ENCODE results near the gene SH3BP5. TPM values are rescaled to one million over a fixed set of nuclear protein-coding genes. Genes with fewer than 3 reads are reported as not detected.

SH3BP5 gene
- total and polyA plus RNA-seq, 12 donors, result 119 to 1,158 (median 180) TPM

DNA sequence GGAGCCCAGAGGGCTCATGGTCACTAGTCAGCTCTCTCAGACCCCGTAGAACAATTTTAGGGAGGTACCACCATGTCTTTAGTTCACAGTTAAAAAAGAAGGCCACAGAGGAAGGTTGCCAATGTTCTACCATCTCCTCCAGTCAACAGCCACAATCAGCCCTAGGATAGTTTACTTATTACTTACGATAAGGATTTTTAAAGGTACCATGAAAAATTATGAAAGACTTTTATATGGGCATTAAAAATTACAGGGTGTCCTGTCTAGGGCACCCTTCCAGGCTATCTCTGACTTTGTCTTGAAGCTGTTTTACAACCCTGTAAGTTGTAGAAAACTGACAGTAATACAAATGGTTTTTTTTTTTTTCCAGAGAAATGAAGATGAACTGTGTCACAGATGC, 68.5 kb downstream of the SH3BP5 start:
- peak in 2 of 7 donors; percentile 0 to 5 for DNase-seq
- intact Hi-C loops (cut with DNase I), result loop anchor here in 1 of 2 donors (10.0 kb wide), 1 partner anchor 121 kb away; no protein-coding TSS in a partner anchor
- Histone ChIP-seq H3K36me3 (replicated peaks in 1 of 2) (peaks cover 0 to 44% of the 10 kb centered on the region in 2 donors), H3K27me3 (no peaks in the 10 kb centered on the region), H3K4me3 (no peak overlapping the region), H3K27ac (peak overlapping the region in 4 of 5 donors; percentile 17 to 73 (median 60)), H3K4me1 (replicated peaks in 1 of 2) (peaks cover 32 to 48% of the 10 kb centered on the region in 2 donors), H3K9me3 (replicated peaks in 1 of 3) (no peaks in the 10 kb centered on the region)
- WGBS, 4 donors, result 56 to 73% (median 67%) methylated on average over 2 of the region's 2 CpGs
- no peak for TF ChIP-seq POLR2A (IDR thresholded peaks at IDR 0.05)
- TF ChIP-seq, protein P1, sequence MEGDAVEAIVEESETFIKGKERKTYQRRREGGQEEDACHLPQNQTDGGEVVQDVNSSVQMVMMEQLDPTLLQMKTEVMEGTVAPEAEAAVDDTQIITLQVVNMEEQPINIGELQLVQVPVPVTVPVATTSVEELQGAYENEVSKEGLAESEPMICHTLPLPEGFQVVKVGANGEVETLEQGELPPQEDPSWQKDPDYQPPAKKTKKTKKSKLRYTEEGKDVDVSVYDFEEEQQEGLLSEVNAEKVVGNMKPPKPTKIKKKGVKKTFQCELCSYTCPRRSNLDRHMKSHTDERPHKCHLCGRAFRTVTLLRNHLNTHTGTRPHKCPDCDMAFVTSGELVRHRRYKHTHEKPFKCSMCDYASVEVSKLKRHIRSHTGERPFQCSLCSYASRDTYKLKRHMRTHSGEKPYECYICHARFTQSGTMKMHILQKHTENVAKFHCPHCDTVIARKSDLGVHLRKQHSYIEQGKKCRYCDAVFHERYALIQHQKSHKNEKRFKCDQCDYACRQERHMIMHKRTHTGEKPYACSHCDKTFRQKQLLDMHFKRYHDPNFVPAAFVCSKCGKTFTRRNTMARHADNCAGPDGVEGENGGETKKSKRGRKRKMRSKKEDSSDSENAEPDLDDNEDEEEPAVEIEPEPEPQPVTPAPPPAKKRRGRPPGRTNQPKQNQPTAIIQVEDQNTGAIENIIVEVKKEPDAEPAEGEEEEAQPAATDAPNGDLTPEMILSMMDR (IDR thresholded peaks at IDR 0.05), result no peak

- Histone ChIP-seq H3K4me3 (no peak overlapping the region), H3K27me3 (no peaks in the 10 kb centered on the region), H3K4me1 (replicated peaks in 1 of 2) (peaks cover 24 to 40% of the 10 kb centered on the region in 2 donors), H3K36me3 (replicated peaks in 1 of 2) (peaks cover 0 to 52% of the 10 kb centered on the region in 2 donors), H3K9me3 (replicated peaks in 1 of 3) (no peaks in the 10 kb centered on the region), H3K27ac (peak overlapping the region in 3 of 5 donors; percentile 53 to 73 (median 68))
- TF ChIP-seq, protein P1 (IDR thresholded peaks at IDR 0.05), result no peak
- no peak for TF ChIP-seq POLR2A (IDR thresholded peaks at IDR 0.05)
- 75 to 82% (median 76%) methylated on average over 4 of the region's 4 CpGs for WGBS, 4 donors
- no peak for DNase-seq
- intact Hi-C loops (cut with DNase I), result loop anchor here in 1 of 2 donors (10.0 kb wide), 1 partner anchor 122 kb away; no protein-coding TSS in a partner anchor
Observed at GRCh38 chr3:15263120-15263519, 69.3 kb downstream of the SH3BP5 start.

- TF ChIP-seq, protein P1 (IDR thresholded peaks at IDR 0.05), result no peak
- no peak for TF ChIP-seq POLR2A (IDR thresholded peaks at IDR 0.05)
- no peak for DNase-seq
- H3K9me3 ChIP-seq (replicated peaks in 1 of 3), result no peaks in the 10 kb centered on the region
- H3K36me3 ChIP-seq (replicated peaks in 1 of 2), result peaks cover 0 to 63% of the 10 kb centered on the region in 2 donors
- no peaks in the 10 kb centered on the region for H3K27me3 ChIP-seq
- peak overlapping the region in 3 of 5 donors; percentile 18 to 35 (median 20) for H3K27ac ChIP-seq
- peaks cover 19 to 33% of the 10 kb centered on the region in 2 donors for H3K4me1 ChIP-seq (replicated peaks in 1 of 2)
- H3K4me3 ChIP-seq, result no peak overlapping the region
- intact Hi-C loops (cut with DNase I), result loop anchor here in 1 of 2 donors (10.0 kb wide), 1 partner anchor 123 kb away; no protein-coding TSS in a partner anchor
- WGBS, 4 donors, result 83 to 89% (median 85%) methylated on average over 9 of the region's 9 CpGs
Observed at GRCh38 chr3:15262021-15262420, 70.4 kb downstream of the SH3BP5 start.

DNA sequence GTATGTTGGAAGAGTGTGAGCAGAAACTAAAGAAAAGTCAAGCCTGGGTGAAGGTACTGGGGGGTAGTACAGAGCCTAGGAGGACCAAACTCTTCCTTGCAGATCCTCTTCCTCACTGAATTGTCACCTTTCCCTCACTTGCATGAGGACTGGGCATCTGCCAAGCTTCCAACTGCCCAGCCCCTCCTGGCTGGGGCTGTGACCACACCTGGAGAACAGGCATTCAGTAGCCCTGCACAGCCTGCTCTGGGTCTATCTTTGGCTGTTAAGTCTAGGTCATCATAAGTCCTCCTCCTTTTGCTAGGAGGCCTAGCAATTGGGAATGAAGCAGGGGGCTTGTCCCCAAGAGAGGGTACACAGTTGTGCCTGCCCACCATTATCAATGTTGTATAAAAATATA, 71.1 kb downstream of the SH3BP5 start:
- intact Hi-C loops (cut with DNase I), result loop anchor here in 1 of 2 donors (10.0 kb wide), 1 partner anchor 124 kb away; no protein-coding TSS in a partner anchor
- no peaks in the 10 kb centered on the region for H3K27me3 ChIP-seq
- H3K9me3 ChIP-seq (replicated peaks in 1 of 3), result no peaks in the 10 kb centered on the region
- H3K4me1 ChIP-seq (replicated peaks in 1 of 2), result peaks cover 19 to 30% of the 10 kb centered on the region in 2 donors
- no peak for TF ChIP-seq POLR2A (IDR thresholded peaks at IDR 0.05)
- TF ChIP-seq, protein P1 (IDR thresholded peaks at IDR 0.05), result no peak
- no peak overlapping the region for H3K4me3 ChIP-seq
- H3K27ac ChIP-seq, result peak overlapping the region in 3 of 5 donors; percentile 20 to 35 (median 33)
- H3K36me3 ChIP-seq (replicated peaks in 1 of 2), result peaks cover 0 to 65% of the 10 kb centered on the region in 2 donors
- DNase-seq, result no peak

Measured in adrenal gland (tissue), 12 donors.